WTC11 (cell line): ENCODE results near the gene GRK7. TPM values are rescaled to one million over a fixed set of nuclear protein-coding genes. Genes with fewer than 3 reads are reported as not detected.

Experiments
- ATAC-seq: fragments of 200-7000 bp; cut with Tn5 transposase; 2 replicates; pipeline ENCODE4 v1.10.0; 2021; ENCODE audit warnings: mild to moderate bottlenecking, moderate library complexity
- CTCF ChIA-PET: fragments of 300-600 bp; sonication (Branson Sonifier 250); formaldehyde crosslinking; loops from one replicate; lab custom pipeline; 2021; ENCODE audit warnings: antibody characterized with exemption; lab: Charles Lee
- POLR2A ChIA-PET: fragments of 350-600 bp; sonication (Branson Sonifier 250); formaldehyde crosslinking; loops from one replicate; lab custom pipeline; 2021; ENCODE audit warnings: antibody characterized with exemption; lab: Charles Lee
- DNase-seq: peaks from one replicate; pipeline ENCODE4 v3.0.0; 2021; ENCODE audit warnings: low spot score
- H3K27ac Mint-ChIP-seq: 2 replicates; pipeline ENCODE4 v1.8.0; 2021; ENCODE audit warnings: mixed read lengths
- H3K27me3 Mint-ChIP-seq: 2 replicates; pipeline ENCODE4 v1.8.0; 2021; ENCODE audit warnings: low read depth, mild to moderate bottlenecking, moderate library complexity, mixed read lengths
- H3K36me3 Mint-ChIP-seq: 2 replicates; pipeline ENCODE4 v1.8.0; 2021; ENCODE audit warnings: mixed read lengths
- H3K4me1 Mint-ChIP-seq: 2 replicates; pipeline ENCODE4 v1.8.0; 2022; ENCODE audit warnings: mixed read lengths
- H3K4me3 Mint-ChIP-seq: 2 replicates; pipeline ENCODE4 v1.8.0; 2021; ENCODE audit warnings: mild to moderate bottlenecking, moderate library complexity, mixed read lengths
- H3K9me3 Mint-ChIP-seq: 2 replicates; pipeline ENCODE4 v1.8.0; 2021; ENCODE audit warnings: mixed read lengths
- ATF6 ChIP-seq: sonication (generic); formaldehyde crosslinking; IDR thresholded peaks from 2 replicates; pipeline ENCODE4 v1.8.1; 2023; ENCODE audit warnings: mild to moderate bottlenecking, missing genetic modification reagents
- CDX4 ChIP-seq: fragments of 250-450 bp; sonication (Bioruptor Pico); IDR thresholded peaks from 2 replicates; pipeline ENCODE4 v1.9.0; 2021; ENCODE audit warnings: moderate library complexity, mild to moderate bottlenecking, inconsistent platforms, borderline replicate concordance
- CREB1 ChIP-seq: sonication (generic); formaldehyde crosslinking; IDR thresholded peaks from 2 replicates; pipeline ENCODE4 v1.8.0; 2023; ENCODE audit warnings: mild to moderate bottlenecking, missing genetic modification reagents
- EMX1 ChIP-seq: fragments of 250-450 bp; sonication (Bioruptor Pico); IDR thresholded peaks from 2 replicates; pipeline ENCODE4 v1.8.0; 2021; ENCODE audit warnings: mild to moderate bottlenecking
- IRF2 ChIP-seq: sonication (generic); formaldehyde crosslinking; IDR thresholded peaks from 2 replicates; pipeline ENCODE4 v1.8.0; 2022; ENCODE audit warnings: low read depth, missing genetic modification reagents, borderline replicate concordance
- JAZF1 ChIP-seq: fragments of 250-450 bp; sonication (Bioruptor Pico); IDR thresholded peaks from 2 replicates; pipeline ENCODE4 v1.9.0; 2021; ENCODE audit warnings: moderate library complexity, mild to moderate bottlenecking, inconsistent platforms
- NFE2L1 ChIP-seq: sonication (generic); formaldehyde crosslinking; IDR thresholded peaks from 2 replicates; pipeline ENCODE4 v1.8.1; 2023; ENCODE audit warnings: missing genetic modification reagents
- STAT6 ChIP-seq: sonication (generic); formaldehyde crosslinking; conservative IDR thresholded peaks from 2 replicates; pipeline ENCODE4 v1.8.1; 2023; ENCODE audit warnings: mild to moderate bottlenecking, low read depth, missing genetic modification reagents, moderate library complexity
- TEAD1 ChIP-seq: sonication (generic); formaldehyde crosslinking; IDR thresholded peaks from 2 replicates; pipeline ENCODE4 v1.8.0; 2022; ENCODE audit warnings: mild to moderate bottlenecking, missing genetic modification reagents
- ZNF121 ChIP-seq: sonication (generic); formaldehyde crosslinking; IDR thresholded peaks from 2 replicates; pipeline ENCODE4 v1.8.0; 2023; ENCODE audit warnings: missing genetic modification reagents
- ZNF281 ChIP-seq: sonication (generic); formaldehyde crosslinking; IDR thresholded peaks from 2 replicates; pipeline ENCODE4 v1.8.0; 2023; ENCODE audit warnings: mild to moderate bottlenecking, missing genetic modification reagents
- ZNF317 ChIP-seq: sonication (generic); formaldehyde crosslinking; IDR thresholded peaks from 2 replicates; pipeline ENCODE4 v1.8.1; 2023; ENCODE audit warnings: low read depth, mild to moderate bottlenecking, moderate library complexity, missing genetic modification reagents, borderline replicate concordance
- ZNF396 ChIP-seq: fragments of 250-450 bp; sonication (Bioruptor Pico); IDR thresholded peaks from 2 replicates; pipeline ENCODE4 v1.8.0; 2021; ENCODE audit warnings: mild to moderate bottlenecking, moderate library complexity, borderline replicate concordance
- ZNF532 ChIP-seq: fragments of 250-450 bp; sonication (Bioruptor Pico); IDR thresholded peaks from 2 replicates; pipeline ENCODE4 v1.9.0; 2021; ENCODE audit warnings: mild to moderate bottlenecking, borderline replicate concordance
- total RNA-seq: library from RNA; stranded (reverse); gene quantifications from 3 replicates; pipeline ENCODE4 v1.2.3, GENCODE V29; 2021

GRK7 gene
- total RNA-seq, 1 experiment from 2014 or later, result not detected

GRCh38 chr3:141728355-141728892 is 34.8 kb upstream of the GRK7 start:
- DNase-seq, result no peak
- ChIA-PET POLR2A (no interaction called here), CTCF (interaction anchor here (0.6 to 1.4 kb wide), 2 partner anchors 84 to 185 kb away, joined by 3 to 5 read pairs; no protein-coding TSS in a partner anchor)
- Mint-ChIP-seq H3K4me1 (0 out of 2 replicates have a peak, but pooled peaks cover 7% of the 10 kb centered on the region), H3K9me3 (no peaks in the 10 kb centered on the region), H3K4me3 (no peak overlapping the region), H3K27ac (no peak overlapping the region), H3K36me3 (no peaks in the 10 kb centered on the region)
- no peak for ATAC-seq
- no peak for TF ChIP-seq ZNF317
- TF ChIP-seq CDX4 (CRISPR knock-in tag), result no peak
- no peak for TF ChIP-seq ZNF121 (CRISPR knock-in tag)
- TF ChIP-seq IRF2 (CRISPR knock-in tag), result no peak
- no peak for TF ChIP-seq ATF6 (CRISPR knock-in tag)
- TF ChIP-seq ZNF396 (CRISPR knock-in tag), result no peak
- no peak for TF ChIP-seq STAT6 (CRISPR knock-in tag)
- no peak for TF ChIP-seq CREB1
- TF ChIP-seq JAZF1 (CRISPR knock-in tag), result no peak
- no peak for TF ChIP-seq NFE2L1 (CRISPR knock-in tag)
- TF ChIP-seq EMX1, result no peak
- TF ChIP-seq ZNF281 (CRISPR knock-in tag), result no peak
- no peak for TF ChIP-seq ZNF532 (CRISPR knock-in tag)
- no peak for TF ChIP-seq TEAD1 (CRISPR knock-in tag)
- TF ChIP-seq, all 79 proteins: peak for 0
- no peaks in the 10 kb centered on the region; the same call in 1 of the 2 replicates for H3K27me3 Mint-ChIP-seq
